ENCODE measurements around the gene FLII.

DNA sequence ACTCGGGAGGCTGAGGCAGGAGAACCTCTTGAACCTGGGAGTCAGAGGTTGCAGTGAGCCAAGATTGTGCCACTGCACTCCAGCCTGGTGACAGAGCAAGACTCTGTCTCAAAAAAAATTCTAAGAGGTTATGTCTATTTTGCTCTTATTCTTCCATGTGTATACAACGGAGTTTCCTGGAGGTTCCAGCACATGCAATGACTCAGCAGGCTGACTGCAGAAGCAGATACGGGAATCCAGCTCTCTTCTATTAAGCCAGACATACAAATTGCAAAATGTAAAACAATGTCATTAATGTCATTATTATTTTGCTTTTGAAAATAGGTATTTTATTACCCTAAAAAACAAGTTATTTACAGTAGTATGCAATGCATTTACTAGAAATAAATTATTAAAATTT lies 20.3 kb upstream of the FLII start:
- TF ChIP-seq POLR2AphosphoS5 (IDR thresholded peaks at IDR 0.05; ENCODE audit: low read depth) = no peak
- TF ChIP-seq, protein P1, sequence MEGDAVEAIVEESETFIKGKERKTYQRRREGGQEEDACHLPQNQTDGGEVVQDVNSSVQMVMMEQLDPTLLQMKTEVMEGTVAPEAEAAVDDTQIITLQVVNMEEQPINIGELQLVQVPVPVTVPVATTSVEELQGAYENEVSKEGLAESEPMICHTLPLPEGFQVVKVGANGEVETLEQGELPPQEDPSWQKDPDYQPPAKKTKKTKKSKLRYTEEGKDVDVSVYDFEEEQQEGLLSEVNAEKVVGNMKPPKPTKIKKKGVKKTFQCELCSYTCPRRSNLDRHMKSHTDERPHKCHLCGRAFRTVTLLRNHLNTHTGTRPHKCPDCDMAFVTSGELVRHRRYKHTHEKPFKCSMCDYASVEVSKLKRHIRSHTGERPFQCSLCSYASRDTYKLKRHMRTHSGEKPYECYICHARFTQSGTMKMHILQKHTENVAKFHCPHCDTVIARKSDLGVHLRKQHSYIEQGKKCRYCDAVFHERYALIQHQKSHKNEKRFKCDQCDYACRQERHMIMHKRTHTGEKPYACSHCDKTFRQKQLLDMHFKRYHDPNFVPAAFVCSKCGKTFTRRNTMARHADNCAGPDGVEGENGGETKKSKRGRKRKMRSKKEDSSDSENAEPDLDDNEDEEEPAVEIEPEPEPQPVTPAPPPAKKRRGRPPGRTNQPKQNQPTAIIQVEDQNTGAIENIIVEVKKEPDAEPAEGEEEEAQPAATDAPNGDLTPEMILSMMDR (conservative IDR thresholded peaks at IDR 0.05; ENCODE audit: low read depth in 2 of 2) = no peak
